NK-92 (cell line): ENCODE data around the gene TRPM3.

Experiments used
- DNase-seq: peaks from one replicate; lab custom pipeline; 2025; ENCODE audit not compliant: unreplicated experiment; lab: John Stamatoyannopoulos, UW

TRPM3 gene

GRCh38 chr9:70535546-70536323, 585.7 kb downstream of the TRPM3 start:
- DNase-seq = no peak

- no peak for DNase-seq
Observed at GRCh38 chr9:70534471-70534870, 587.0 kb downstream of the TRPM3 start.

DNA sequence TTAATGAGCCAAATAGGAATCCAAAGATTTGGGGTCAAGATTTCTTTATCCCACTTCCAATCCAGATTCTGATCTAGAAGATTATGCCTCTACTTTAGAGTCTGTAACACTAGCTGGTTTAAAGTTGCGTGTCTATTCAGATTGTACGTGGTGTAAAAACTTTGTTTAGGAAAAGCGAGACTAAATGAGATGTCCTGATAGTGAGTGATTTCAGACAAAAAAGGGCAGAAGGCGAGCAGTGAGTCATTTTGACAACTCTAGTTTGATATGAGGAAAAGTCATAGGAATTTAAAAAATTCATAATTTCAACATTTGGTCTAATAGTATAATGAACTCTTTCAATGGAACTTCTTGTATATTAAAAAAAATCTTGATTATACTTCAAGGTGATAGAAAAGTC, 587.4 kb downstream of the TRPM3 start:
- no peak for DNase-seq

DNA sequence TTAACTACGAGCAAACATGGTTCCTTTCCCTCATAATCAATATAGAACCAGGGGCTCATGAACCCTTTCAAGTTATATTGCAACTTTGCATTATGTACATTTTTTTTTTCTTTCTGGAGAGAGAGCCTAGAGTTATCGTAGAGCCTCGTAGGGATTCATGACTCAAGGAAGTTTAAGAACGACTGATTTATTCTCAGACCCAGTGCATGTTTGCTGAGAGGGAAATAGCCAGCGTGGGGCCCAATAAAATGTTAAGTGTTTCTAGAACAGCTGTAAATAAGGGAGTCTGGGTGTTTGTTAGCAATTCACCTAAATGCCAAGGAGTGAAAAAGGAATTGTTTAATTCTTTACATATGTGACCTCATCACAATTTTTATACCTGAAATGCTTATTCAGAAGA, 587.9 kb downstream of the TRPM3 start:
- DNase-seq = no peak

DNA sequence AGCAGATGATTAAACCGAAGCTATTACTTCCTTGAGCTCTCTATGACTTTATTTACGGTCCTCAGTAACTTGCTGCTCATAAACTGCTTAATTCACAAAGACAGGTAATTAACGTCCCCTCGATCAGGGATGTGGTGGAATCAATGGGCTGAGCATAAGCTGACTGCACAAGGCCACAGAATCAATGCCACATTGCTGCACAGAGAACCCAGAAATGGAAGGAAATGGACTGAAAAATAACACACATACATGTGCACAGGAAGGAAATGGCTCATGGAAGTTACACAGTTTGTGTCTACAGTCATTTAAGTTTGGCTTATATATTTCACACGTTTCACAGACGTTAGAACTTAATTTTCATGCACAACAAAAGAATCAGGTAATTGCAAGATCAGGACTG, 588.7 kb downstream of the TRPM3 start:
- no peak for DNase-seq

DNA sequence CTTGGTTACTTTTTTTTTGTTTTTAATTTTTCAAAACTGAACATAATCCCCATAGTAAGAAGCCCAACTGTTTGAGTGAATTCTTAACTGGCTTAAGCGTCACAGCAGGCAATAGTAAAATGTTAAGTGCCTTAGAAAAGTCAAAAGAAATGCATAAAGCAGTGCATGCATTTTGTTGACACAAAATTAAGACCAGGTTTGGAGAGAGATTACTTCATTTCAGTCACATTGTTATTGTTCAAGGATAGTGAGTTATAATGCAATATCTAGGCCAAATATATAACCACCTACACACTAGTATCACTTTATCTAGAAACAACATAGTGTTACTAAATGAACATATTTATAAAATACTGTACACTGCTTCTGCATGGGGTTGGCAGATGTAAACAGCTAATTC, 590.1 kb downstream of the TRPM3 start:
- no peak for DNase-seq

DNA sequence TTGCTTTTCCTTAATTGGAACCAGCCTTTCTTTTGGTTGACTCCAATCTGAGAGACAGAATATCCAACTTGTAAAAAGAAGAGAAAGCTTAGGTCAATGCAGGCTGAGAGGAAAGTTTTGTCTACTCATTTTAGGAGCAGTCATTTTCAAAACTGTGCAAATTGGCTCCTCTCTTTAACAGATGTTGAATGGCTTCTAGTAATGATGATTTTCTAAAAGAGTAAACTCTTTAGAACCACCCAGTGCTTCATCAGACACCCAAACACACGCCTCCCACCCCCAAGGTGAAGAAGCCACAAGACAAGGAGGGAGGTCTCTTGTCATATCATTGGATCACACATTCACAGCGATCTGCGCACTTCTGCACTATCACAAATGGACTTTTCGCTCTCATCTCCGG, 590.7 kb downstream of the TRPM3 start:
- DNase-seq = no peak

DNA sequence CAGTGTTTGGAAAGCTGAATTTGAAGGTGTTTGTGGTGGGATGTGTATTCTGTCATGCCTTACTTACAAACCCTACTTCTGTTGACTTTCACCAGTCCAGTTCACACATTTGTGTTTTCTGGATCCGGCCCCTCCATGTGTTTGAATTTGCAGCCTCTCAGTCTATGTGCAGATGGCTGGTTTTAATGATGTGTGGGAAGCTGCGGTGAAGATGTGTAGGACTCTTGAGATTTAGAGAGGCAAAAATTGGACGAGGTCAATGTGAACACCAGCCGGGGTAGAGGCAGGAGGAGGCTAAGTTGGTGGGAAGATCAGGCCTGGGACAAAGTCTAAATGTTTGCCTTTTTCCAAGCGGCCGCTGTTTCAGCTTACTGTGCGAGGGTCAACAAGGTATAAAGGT, 591.6 kb downstream of the TRPM3 start:
- no peak for DNase-seq

DNA sequence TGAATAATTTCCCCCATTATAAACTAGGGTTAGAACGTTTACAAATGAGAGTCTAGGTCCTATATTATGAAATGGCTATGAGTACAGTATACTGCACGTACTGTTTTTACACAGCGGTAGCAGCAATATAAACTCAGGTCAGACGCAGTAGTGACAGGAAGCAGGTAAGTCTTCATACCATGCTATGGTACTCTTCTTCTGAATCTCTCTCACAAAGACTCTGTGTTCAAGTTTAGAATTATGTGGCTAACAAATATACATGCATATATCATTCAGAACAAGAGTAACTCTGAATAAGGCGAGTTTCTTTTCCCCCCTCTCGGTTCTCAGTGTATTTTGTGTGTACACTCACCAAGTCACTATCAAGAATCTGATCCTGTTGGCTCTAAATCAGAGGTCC, 592.0 kb downstream of the TRPM3 start:
- no peak for DNase-seq

GRCh38 chr9:70526902-70527301, 594.5 kb downstream of the TRPM3 start:
- no peak for DNase-seq

GRCh38 chr9:70525519-70525918, 595.9 kb downstream of the TRPM3 start:
- DNase-seq = no peak

DNA sequence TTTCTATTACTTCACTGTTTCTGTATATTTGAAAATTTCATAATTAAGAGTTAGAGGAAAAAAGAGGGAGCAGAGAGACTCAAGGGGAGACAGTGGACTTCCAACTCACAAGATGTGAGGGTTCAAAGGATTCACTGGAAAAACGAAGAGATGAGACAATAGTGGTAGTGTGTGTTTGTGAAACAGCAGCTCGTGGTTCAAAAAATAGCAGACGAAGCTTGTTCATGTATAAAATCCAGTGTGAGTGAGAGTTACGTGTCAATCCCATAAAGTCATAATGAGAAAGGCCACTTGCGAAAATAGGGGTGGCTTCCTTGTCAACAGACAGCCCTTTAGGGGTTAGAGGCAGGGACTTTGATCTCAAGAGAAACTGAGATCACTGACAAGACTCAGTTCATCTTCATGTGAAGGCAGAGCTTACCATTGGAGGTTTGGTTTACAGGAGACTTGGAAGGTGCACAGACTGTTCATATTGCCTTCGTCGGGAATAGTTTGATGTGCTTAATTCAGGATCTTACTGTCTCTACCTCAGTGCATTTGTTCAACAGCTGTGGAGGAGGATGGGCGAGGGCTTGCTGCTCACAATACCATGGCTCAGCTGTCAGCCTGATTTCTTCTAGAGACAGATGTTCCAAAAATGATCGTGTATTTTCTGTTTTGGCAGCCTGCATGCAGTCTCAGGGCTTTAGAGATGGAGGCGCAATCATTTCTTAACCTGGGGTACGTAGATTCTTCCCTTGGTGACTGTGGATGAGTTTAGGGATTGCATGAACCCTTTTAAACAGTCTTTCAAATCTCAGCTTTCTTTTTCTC, 601.3 kb downstream of the TRPM3 start:
- no peak for DNase-seq

DNA sequence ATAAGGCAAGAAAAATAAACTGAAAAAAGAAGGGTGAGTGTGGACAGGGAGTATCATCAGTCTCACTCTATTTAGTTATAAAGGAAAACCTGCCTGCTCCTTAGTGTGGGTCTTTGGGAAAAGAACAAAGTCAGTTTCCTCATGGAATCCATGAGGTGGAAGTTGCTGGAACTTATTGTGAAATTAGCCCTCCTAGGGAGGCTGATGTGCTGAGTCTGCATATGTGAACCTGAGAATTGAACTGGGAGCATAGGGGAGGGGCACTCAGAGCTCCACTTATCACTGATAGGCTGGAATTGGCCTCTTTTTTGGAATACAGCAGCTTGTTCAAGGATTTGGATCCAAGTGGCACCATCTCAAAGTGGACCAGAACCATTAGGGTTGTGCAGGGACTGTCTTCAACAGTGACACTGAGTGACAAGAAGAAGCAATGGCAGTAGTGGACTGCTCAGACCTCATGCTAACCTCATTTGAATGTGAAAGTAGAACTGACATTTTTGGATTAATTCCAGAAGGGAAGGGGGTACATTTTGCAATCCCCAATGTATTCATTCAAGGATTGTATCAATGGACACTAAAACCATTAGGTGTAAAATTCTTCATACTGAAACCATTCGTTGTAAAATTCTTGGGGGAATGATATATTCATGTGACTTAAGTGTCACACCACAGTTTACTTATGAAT, 603.4 kb downstream of the TRPM3 start:
- no peak for DNase-seq

- DNase-seq = no peak
Observed at GRCh38 chr9:70514273-70514672, 607.1 kb downstream of the TRPM3 start.

- no peak for DNase-seq
Observed at GRCh38 chr9:70511858-70512257, 609.6 kb downstream of the TRPM3 start.

DNA sequence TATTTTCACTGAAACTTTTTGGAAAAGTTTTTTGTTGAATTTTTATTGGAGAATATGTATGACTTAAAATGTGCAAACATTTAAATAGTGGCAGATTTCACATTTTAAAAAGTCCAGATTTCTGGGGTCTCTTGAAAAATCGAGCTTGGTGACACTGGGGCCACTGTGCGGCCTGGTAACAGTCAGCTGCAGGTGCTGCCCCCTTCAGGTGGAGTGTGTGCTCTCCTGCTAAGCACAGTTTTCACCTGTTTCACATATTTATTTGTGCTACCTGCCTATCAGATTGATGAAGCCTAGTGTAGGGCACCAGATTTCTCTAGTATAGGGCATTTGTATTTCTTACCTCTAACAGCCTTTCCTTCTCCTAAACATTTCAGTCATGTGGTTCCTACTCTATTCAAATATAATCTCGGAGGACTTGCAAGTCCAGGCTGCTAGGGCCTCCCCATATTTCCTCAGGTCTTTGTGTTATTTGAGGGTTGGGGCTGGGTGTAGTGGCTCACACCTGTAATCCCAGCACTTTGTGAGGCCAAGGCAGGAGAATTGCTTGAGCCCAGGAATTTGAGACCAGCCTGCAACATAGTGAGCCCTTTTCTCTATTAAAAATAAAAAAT, 611.2 kb downstream of the TRPM3 start:
- no peak for DNase-seq

DNA sequence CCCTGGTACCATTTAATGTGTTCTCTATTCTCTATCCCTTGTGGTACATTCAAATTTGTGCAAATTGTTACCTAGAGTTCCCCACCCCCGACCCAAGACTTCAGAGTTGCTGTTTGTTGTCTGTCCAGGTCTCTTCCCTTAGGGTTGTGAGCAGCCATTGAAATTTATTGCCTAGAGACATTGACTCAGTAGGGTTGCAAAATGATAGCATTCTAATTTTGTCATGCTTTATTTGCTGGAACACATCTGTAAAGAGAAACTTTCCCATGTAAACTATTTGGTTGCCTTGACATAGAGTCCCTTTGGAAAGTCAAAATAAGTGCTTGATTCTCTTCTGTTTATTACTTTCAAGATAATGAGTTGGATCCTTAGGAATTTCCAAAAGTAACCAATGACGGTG, 615.3 kb downstream of the TRPM3 start:
- DNase-seq = no peak

DNA sequence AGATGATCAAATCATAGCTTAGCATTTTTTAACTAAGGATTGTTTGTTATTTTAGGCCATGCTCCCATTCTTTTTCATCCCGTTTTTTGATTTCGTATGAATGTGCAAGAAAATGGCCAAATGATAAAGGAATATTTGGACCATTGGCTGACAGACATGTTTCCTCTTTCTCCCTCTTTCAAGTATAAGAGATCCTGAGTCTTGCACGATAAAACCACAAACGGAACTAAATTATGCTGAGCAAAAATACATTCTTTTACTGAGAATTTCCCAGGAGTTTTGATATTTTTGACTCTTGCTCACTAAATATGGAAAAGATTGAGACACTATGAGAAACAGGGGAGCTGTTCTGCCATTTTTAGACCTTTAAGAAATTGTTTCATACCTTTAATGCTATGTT, 616.6 kb downstream of the TRPM3 start:
- DNase-seq = no peak

DNA sequence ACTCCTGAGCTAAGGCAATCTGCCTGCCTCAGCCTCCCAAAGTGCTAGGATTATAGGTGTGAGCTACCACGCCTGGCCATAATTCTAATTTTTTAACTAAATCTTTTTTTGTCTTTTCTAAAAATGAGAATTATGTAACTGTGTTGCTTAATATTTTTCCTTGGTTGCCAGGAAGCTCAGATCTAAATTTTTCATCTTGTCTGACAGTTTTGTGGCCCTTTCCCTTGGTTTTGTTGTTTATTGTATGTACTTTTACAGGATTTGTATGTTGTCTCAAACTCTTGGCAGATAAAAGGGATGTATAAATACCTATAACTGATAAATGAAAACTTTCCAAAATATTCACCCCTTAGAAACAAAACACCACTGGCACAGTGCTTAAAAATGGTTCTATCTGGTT, 618.7 kb downstream of the TRPM3 start:
- DNase-seq = no peak

GRCh38 chr9:70500793-70501192, 620.6 kb downstream of the TRPM3 start:
- DNase-seq = no peak

GRCh38 chr9:70499621-70500020, 621.8 kb downstream of the TRPM3 start:
- DNase-seq = no peak

DNA sequence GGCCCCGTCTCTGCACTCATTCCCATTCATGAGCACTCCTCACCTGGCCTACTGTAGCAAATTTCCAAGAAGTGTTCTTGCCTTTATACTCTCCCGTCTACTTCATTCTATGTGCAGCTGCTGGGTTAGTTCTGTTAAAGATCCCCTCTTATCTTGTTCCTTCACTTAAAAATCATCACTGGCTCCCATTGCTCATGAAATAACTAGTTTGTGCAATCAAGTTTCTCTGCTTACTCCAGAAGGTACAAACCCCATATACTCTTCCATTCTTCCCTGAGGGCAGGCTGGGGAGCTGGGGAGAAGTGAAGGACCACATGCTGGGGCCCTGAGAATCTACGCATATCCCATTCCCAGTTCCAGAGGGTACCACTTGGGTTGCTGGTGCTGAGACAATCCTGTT, 622.6 kb downstream of the TRPM3 start:
- no peak for DNase-seq
